Measurements from ENCODE around the gene TMEM79. TPM values are rescaled to one million over a fixed set of nuclear protein-coding genes. Genes with fewer than 3 reads are reported as not detected.

Gene TMEM79
- total and polyA plus RNA-seq, 2 experiments from 2014 or later: 3.4 to 8.5 TPM

DNA sequence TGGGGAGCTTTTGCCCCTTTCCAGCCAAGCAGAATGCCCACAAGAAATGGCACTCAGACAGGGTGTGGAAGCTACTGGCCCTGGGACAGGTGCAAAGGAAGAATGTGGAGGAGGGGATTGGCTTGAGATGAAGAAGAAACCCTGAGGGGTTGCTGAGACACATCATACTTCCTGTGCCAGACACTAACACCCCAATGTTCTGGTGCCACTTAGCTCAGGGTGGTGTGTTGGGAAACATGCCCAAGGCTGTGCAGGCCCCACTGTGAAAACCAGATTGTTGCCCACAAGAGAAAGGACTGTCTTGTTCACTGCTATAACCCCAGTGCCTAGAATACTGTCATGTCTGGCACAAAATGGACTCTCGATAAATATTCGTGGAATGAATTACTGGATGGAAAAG is 26.4 kb upstream of the TMEM79 start:
- Histone ChIP-seq H3K27me3 (no peaks in the 10 kb centered on the region), H4K20me1 (ENCODE audit: insufficient read depth, poor library complexity, severe bottlenecking) (no peaks in the 10 kb centered on the region), H3K27ac (no peak overlapping the region), H2AFZ (no peak overlapping the region), H3K9me3 (ENCODE audit: low read depth) (no peaks in the 10 kb centered on the region), H3K79me2 (no peaks in the 10 kb centered on the region), H3K9me2 (replicated peaks; ENCODE audit: insufficient read depth) (no peaks in the 10 kb centered on the region), H3K4me1 (ENCODE audit: insufficient read depth) (no peaks in the 10 kb centered on the region), H3K4me3 (no peak overlapping the region), H3K4me2 (no peak overlapping the region), H3K36me3 (replicated peaks; ENCODE audit: insufficient read depth, low read depth) (peaks cover 3% of the 10 kb centered on the region)
- TF ChIP-seq, protein P1, sequence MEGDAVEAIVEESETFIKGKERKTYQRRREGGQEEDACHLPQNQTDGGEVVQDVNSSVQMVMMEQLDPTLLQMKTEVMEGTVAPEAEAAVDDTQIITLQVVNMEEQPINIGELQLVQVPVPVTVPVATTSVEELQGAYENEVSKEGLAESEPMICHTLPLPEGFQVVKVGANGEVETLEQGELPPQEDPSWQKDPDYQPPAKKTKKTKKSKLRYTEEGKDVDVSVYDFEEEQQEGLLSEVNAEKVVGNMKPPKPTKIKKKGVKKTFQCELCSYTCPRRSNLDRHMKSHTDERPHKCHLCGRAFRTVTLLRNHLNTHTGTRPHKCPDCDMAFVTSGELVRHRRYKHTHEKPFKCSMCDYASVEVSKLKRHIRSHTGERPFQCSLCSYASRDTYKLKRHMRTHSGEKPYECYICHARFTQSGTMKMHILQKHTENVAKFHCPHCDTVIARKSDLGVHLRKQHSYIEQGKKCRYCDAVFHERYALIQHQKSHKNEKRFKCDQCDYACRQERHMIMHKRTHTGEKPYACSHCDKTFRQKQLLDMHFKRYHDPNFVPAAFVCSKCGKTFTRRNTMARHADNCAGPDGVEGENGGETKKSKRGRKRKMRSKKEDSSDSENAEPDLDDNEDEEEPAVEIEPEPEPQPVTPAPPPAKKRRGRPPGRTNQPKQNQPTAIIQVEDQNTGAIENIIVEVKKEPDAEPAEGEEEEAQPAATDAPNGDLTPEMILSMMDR (IDR thresholded peaks at IDR 0.05; ENCODE audit: poor library complexity): no peak
- TF ChIP-seq EZH2 (IDR thresholded peaks at IDR 0.05; ENCODE audit: borderline replicate concordance) (no peak), EZH2phosphoT487 (IDR thresholded peaks at IDR 0.05; ENCODE audit: low read depth, severe bottlenecking, unreplicated experiment) (no peak)
- 94% methylated on average over 2 of the region's 2 CpGs for WGBS (ENCODE audit: low lambda C conversion rate, missing lambda C conversion rate)
- no peak for DNase-seq (ENCODE audit: low spot score)

DNA sequence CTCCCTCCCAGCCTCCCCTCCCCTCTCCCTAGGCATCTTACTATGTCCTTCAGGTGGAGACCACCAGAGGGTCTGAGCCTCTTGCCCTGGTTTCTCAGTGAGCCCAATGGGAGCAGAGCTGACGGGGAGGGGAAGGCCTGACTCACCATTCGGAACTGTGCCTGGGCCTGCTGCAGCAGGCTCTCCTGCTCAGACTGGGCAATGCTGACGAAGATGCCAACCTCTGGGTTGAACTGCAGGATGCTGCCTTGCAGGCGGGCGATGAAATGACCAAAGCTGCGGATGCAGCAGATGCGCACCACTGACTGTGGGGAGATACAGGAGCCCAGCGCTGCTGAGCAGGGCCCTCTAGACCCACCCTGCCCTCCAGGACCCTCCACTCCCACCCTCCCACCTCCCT is 25.3 kb upstream of the TMEM79 start:
- no peaks in the 10 kb centered on the region for H3K9me3 ChIP-seq (ENCODE audit: low read depth)
- no peaks in the 10 kb centered on the region for H3K79me2 ChIP-seq
- H3K4me1 ChIP-seq (ENCODE audit: insufficient read depth): no peaks in the 10 kb centered on the region
- peaks cover 3% of the 10 kb centered on the region for H3K36me3 ChIP-seq (replicated peaks; ENCODE audit: insufficient read depth, low read depth)
- no peak overlapping the region for H3K4me2 ChIP-seq
- no peaks in the 10 kb centered on the region for H4K20me1 ChIP-seq (ENCODE audit: insufficient read depth, poor library complexity, severe bottlenecking)
- no peak overlapping the region for H3K27ac ChIP-seq
- H3K9me2 ChIP-seq (replicated peaks; ENCODE audit: insufficient read depth): no peaks in the 10 kb centered on the region
- WGBS (ENCODE audit: low lambda C conversion rate, missing lambda C conversion rate): 100% methylated on average over 8 of the region's 8 CpGs
- TF ChIP-seq EZH2phosphoT487 (IDR thresholded peaks at IDR 0.05; ENCODE audit: low read depth, severe bottlenecking, unreplicated experiment) (no peak), EZH2 (IDR thresholded peaks at IDR 0.05; ENCODE audit: borderline replicate concordance) (no peak)
- TF ChIP-seq, protein P1 (IDR thresholded peaks at IDR 0.05; ENCODE audit: poor library complexity): no peak
- no peaks in the 10 kb centered on the region for H3K27me3 ChIP-seq
- DNase-seq (ENCODE audit: low spot score): no peak
- no peak overlapping the region for H2AFZ ChIP-seq
- H3K4me3 ChIP-seq: no peak overlapping the region

DNA sequence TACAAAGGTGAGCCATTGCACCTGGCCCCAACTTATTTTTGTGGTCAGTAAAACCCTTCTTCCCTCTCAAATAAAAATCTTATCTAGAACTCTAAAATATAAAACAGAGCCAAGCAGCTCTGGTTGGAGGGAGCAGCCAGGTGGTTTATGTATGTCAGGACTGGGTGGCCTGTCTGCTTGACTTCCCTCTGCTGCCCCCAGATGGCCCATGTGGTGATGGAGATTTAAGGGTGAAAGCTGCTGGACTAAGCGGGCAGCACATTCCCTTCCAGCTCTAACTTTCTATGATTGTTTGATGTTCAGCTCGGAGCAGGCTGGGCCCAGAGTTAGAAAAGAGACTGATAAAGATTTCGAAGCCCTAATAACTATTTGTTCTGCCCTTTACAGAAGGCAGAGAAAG is 24.3 kb upstream of the TMEM79 start:
- H3K4me2 ChIP-seq: no peak overlapping the region
- DNase-seq (ENCODE audit: low spot score): no peak
- H3K36me3 ChIP-seq (replicated peaks; ENCODE audit: insufficient read depth, low read depth): peaks cover 3% of the 10 kb centered on the region
- H4K20me1 ChIP-seq (ENCODE audit: insufficient read depth, poor library complexity, severe bottlenecking): no peaks in the 10 kb centered on the region
- H3K4me3 ChIP-seq: no peak overlapping the region
- TF ChIP-seq EZH2phosphoT487 (IDR thresholded peaks at IDR 0.05; ENCODE audit: low read depth, severe bottlenecking, unreplicated experiment) (no peak), EZH2 (IDR thresholded peaks at IDR 0.05; ENCODE audit: borderline replicate concordance) (no peak)
- TF ChIP-seq, protein P1 (IDR thresholded peaks at IDR 0.05; ENCODE audit: poor library complexity): no peak
- H2AFZ ChIP-seq: no peak overlapping the region
- no peaks in the 10 kb centered on the region for H3K9me3 ChIP-seq (ENCODE audit: low read depth)
- H3K4me1 ChIP-seq (ENCODE audit: insufficient read depth): no peaks in the 10 kb centered on the region
- H3K79me2 ChIP-seq: no peaks in the 10 kb centered on the region
- H3K27ac ChIP-seq: no peak overlapping the region
- no peaks in the 10 kb centered on the region for H3K9me2 ChIP-seq (replicated peaks; ENCODE audit: insufficient read depth)
- 69% methylated on average over 3 of the region's 3 CpGs for WGBS (ENCODE audit: low lambda C conversion rate, missing lambda C conversion rate)
- H3K27me3 ChIP-seq: no peaks in the 10 kb centered on the region

GRCh38 chr1:156260896-156261295 is 23.2 kb upstream of the TMEM79 start:
- peaks cover 3% of the 10 kb centered on the region for H3K36me3 ChIP-seq (replicated peaks; ENCODE audit: insufficient read depth, low read depth)
- WGBS (ENCODE audit: low lambda C conversion rate, missing lambda C conversion rate): 98% methylated on average over 2 of the region's 2 CpGs
- H4K20me1 ChIP-seq (ENCODE audit: insufficient read depth, poor library complexity, severe bottlenecking): no peaks in the 10 kb centered on the region

More at GRCh38 chr1:156260896-156261295, 23.2 kb upstream of the TMEM79 start:
- H3K4me1 ChIP-seq (ENCODE audit: insufficient read depth): no peaks in the 10 kb centered on the region
- H3K4me3 ChIP-seq: no peak overlapping the region
- H2AFZ ChIP-seq: no peak overlapping the region
- H3K27me3 ChIP-seq: no peaks in the 10 kb centered on the region
- H3K4me2 ChIP-seq: no peak overlapping the region
- H3K9me2 ChIP-seq (replicated peaks; ENCODE audit: insufficient read depth): no peaks in the 10 kb centered on the region
- no peak overlapping the region for H3K27ac ChIP-seq
- TF ChIP-seq EZH2phosphoT487 (IDR thresholded peaks at IDR 0.05; ENCODE audit: low read depth, severe bottlenecking, unreplicated experiment): no peak
- TF ChIP-seq, protein P1 (IDR thresholded peaks at IDR 0.05; ENCODE audit: poor library complexity): no peak
- TF ChIP-seq EZH2 (IDR thresholded peaks at IDR 0.05; ENCODE audit: borderline replicate concordance): no peak
- H3K9me3 ChIP-seq (ENCODE audit: low read depth): no peaks in the 10 kb centered on the region
- no peaks in the 10 kb centered on the region for H3K79me2 ChIP-seq
- DNase-seq (ENCODE audit: low spot score): no peak

All from hepatocyte (in vitro differentiated cells).